Measurements from ENCODE around the gene ZBED5. TPM values are rescaled to one million over a fixed set of nuclear protein-coding genes. Genes with fewer than 3 reads are reported as not detected.
A peak's percentile ranks its signal among the peaks of the same experiment; 100 is the strongest.

Gene ZBED5
- total and polyA plus RNA-seq, 9 of the 15 experiments (the other 6 are each of a cell fraction or from before 2014, with no cell fraction given): 12.4 to 70.7 (median 26.8) TPM

DNA sequence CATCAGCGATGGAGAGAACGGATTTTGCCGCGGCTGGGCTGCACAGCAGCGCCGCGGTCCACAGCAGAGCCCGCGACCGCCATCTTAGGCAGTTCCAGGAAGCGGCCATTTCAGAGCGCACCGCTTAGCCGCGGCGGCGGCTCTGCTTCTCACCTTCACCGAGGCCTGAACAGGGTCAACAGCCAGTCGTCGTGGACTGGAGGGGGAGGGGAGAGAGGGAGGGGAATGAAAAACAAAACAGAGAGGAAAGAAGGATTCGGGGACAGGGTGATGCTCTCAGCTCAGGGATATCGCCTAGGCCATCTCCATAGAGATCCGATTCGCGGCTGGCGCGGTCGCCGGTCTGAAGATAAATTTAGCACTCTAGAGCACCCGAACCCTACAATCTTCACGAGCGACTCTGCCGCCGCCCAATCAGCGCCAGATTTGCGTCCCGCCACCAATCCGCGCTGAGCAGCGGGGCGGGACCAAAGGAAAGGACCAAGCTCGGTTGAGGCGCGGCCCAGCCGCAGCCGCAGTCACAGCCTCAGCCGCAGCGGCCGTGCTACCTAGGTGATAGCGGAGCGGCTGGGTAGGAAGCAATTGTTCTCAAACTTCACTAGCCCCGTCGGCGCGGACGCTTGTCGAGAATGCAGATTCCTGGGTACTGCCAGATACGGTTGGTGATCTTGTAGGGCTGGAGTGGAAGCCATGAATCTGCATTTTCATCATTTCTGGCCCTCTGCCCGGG, at the start of gene ZBED5 (continued):
- no peak for TF ChIP-seq ZNF175 (CRISPR knock-in tag; IDR thresholded peaks at IDR 0.05; ENCODE audit: low read depth)
- 0 out of 2 replicates have a peak, but pooled peaks have one; percentile 3 for TF ChIP-seq ARID3A (IDR thresholded peaks at IDR 0.05; ENCODE audit: borderline replicate concordance, low read depth, low read length)
- TF ChIP-seq POLR2H (tag; IDR thresholded peaks at IDR 0.05; ENCODE audit: low read depth): peak; percentile 82
- TF ChIP-seq CBX5 (IDR thresholded peaks at IDR 0.05; ENCODE audit: borderline replicate concordance, low read depth): no peak
- TF ChIP-seq ZNF347 (CRISPR knock-in tag; IDR thresholded peaks at IDR 0.05; ENCODE audit: low read depth): 0 out of 2 replicates have a peak, but pooled peaks have one; percentile 20
- TF ChIP-seq KDM1A (IDR thresholded peaks at IDR 0.05): peak in 1 of 2 experiments; percentile 86; a peak in 3 of 4 replicates
- TF ChIP-seq ATF6 (CRISPR knock-in tag; IDR thresholded peaks at IDR 0.05): peak; percentile 70; the same call in 1 of the 2 replicates
- TF ChIP-seq GTF2B (IDR thresholded peaks at IDR 0.05; ENCODE audit: extremely low read depth, insufficient read length): no peak
- no peak for TF ChIP-seq ZBTB43 (CRISPR knock-in tag; IDR thresholded peaks at IDR 0.05)
- TF ChIP-seq PHTF2 (CRISPR knock-in tag; IDR thresholded peaks at IDR 0.05): no peak
- TF ChIP-seq ILF3 (IDR thresholded peaks at IDR 0.05; ENCODE audit: borderline replicate concordance): no peak
- no peak for TF ChIP-seq HDAC2 (IDR thresholded peaks at IDR 0.05)
- TF ChIP-seq CHD2 (IDR thresholded peaks at IDR 0.05; ENCODE audit: low read depth, low read length): no peak; the same call in 1 of the 2 replicates
- TF ChIP-seq CXXC5 (CRISPR knock-in tag; IDR thresholded peaks at IDR 0.05): peak; percentile 82
- TF ChIP-seq TAF15 (IDR thresholded peaks at IDR 0.05; ENCODE audit: low read depth, low read length): no peak
- no peak for TF ChIP-seq ARID3B (CRISPR knock-in tag; IDR thresholded peaks at IDR 0.05; ENCODE audit: borderline replicate concordance)
- TF ChIP-seq SMAD1 (IDR thresholded peaks at IDR 0.05; ENCODE audit: low read depth, low read length, partially characterized antibody): peak; percentile 29
- TF ChIP-seq, protein P1, sequence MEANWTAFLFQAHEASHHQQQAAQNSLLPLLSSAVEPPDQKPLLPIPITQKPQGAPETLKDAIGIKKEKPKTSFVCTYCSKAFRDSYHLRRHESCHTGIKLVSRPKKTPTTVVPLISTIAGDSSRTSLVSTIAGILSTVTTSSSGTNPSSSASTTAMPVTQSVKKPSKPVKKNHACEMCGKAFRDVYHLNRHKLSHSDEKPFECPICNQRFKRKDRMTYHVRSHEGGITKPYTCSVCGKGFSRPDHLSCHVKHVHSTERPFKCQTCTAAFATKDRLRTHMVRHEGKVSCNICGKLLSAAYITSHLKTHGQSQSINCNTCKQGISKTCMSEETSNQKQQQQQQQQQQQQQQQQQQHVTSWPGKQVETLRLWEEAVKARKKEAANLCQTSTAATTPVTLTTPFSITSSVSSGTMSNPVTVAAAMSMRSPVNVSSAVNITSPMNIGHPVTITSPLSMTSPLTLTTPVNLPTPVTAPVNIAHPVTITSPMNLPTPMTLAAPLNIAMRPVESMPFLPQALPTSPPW (CRISPR knock-in tag; IDR thresholded peaks at IDR 0.05): peak; percentile 29; the same call in 1 of the 2 replicates
